ENCODE measurements around the gene OR14A2.
"Not testable (repeated sequence)": the region's sequence is repeated elsewhere in the genome, so short reads cannot be mapped to it uniquely, and the experiment has no call there.

OR14A2 gene

GRCh38 chr1:247748041-247748440, at the start of gene OR14A2:
Gene OR14A2 (minus strand): TSS chr1:247748141.
- Histone ChIP-seq H3K9me3 (ENCODE audit: low read length) (no peaks in the 10 kb centered on the region), H3K4me1 (ENCODE audit: insufficient read depth, low read length) (no peaks in the 10 kb centered on the region), H3K36me3 (ENCODE audit: insufficient read depth, low read length) (no peaks in the 10 kb centered on the region), H3K27me3 (ENCODE audit: insufficient read depth, low read length) (no peaks in the 10 kb centered on the region), H2AFZ (ENCODE audit: low read depth, low read length) (no peak within 1 kb of the TSS), H3K4me3 (ENCODE audit: low read length) (no peak within 1 kb of the TSS)

- H3K27me3 ChIP-seq (ENCODE audit: insufficient read depth, low read length) = no peaks in the 10 kb centered on the region
- no peaks in the 10 kb centered on the region for H3K36me3 ChIP-seq (ENCODE audit: insufficient read depth, low read length)
- H3K4me1 ChIP-seq (ENCODE audit: insufficient read depth, low read length) = no peaks in the 10 kb centered on the region
- no peak overlapping the region for H2AFZ ChIP-seq (ENCODE audit: low read depth, low read length)
- no peaks in the 10 kb centered on the region for H3K9me3 ChIP-seq (ENCODE audit: low read length)
- no peak overlapping the region for H3K4me3 ChIP-seq (ENCODE audit: low read length)
Observed at GRCh38 chr1:247797518-247797917, 49.6 kb upstream of the OR14A2 start.

GRCh38 chr1:247769603-247770002, 21.7 kb upstream of the OR14A2 start:
- Histone ChIP-seq H3K9me3 (ENCODE audit: low read length) (no peaks in the 10 kb centered on the region), H3K27me3 (ENCODE audit: insufficient read depth, low read length) (no peaks in the 10 kb centered on the region), H3K4me1 (ENCODE audit: insufficient read depth, low read length) (no peaks in the 10 kb centered on the region), H2AFZ (ENCODE audit: low read depth, low read length) (no peak overlapping the region), H3K4me3 (ENCODE audit: low read length) (no peak overlapping the region), H3K36me3 (ENCODE audit: insufficient read depth, low read length) (no peaks in the 10 kb centered on the region)

GRCh38 chr1:247760456-247760855, 12.5 kb upstream of the OR14A2 start, which contains the start of gene OR1C1:
Gene OR1C1 (minus strand): TSS chr1:247760556. CDS start chr1:247758406, 2,150 bp downstream.
- Histone ChIP-seq H3K36me3 (ENCODE audit: insufficient read depth, low read length) (no peaks in the 10 kb centered on the region), H3K4me1 (ENCODE audit: insufficient read depth, low read length) (no peaks in the 10 kb centered on the region), H3K27me3 (ENCODE audit: insufficient read depth, low read length) (no peaks in the 10 kb centered on the region), H2AFZ (ENCODE audit: low read depth, low read length) (no peak within 1 kb of the TSS), H3K4me3 (ENCODE audit: low read length) (no peak within 1 kb of the TSS), H3K9me3 (ENCODE audit: low read length) (no peaks in the 10 kb centered on the region)

- not testable (repeated sequence) for H2AFZ ChIP-seq (ENCODE audit: low read depth, low read length); H3K4me1 ChIP-seq (ENCODE audit: insufficient read depth, low read length); H3K9me3 ChIP-seq (ENCODE audit: low read length); H3K27me3 ChIP-seq (ENCODE audit: insufficient read depth, low read length); H3K4me3 ChIP-seq (ENCODE audit: low read length); H3K36me3 ChIP-seq (ENCODE audit: insufficient read depth, low read length)
Observed at GRCh38 chr1:247754311-247754710, 6.4 kb upstream of the OR14A2 start.

- Histone ChIP-seq H2AFZ (ENCODE audit: low read depth, low read length) (no peak overlapping the region), H3K9me3 (ENCODE audit: low read length) (no peaks in the 10 kb centered on the region), H3K27me3 (ENCODE audit: insufficient read depth, low read length) (no peaks in the 10 kb centered on the region), H3K4me1 (ENCODE audit: insufficient read depth, low read length) (no peaks in the 10 kb centered on the region), H3K36me3 (ENCODE audit: insufficient read depth, low read length) (no peaks in the 10 kb centered on the region), H3K4me3 (ENCODE audit: low read length) (no peak overlapping the region)
Observed at GRCh38 chr1:247749870-247750269, 1.9 kb upstream of the OR14A2 start.

GRCh38 chr1:247747616-247748015, 325 bp downstream of the OR14A2 start:
- Histone ChIP-seq H3K4me1 (ENCODE audit: insufficient read depth, low read length) (no peaks in the 10 kb centered on the region), H3K4me3 (ENCODE audit: low read length) (no peak overlapping the region), H3K36me3 (ENCODE audit: insufficient read depth, low read length) (no peaks in the 10 kb centered on the region), H3K9me3 (ENCODE audit: low read length) (no peaks in the 10 kb centered on the region), H2AFZ (ENCODE audit: low read depth, low read length) (no peak overlapping the region), H3K27me3 (ENCODE audit: insufficient read depth, low read length) (no peaks in the 10 kb centered on the region)

- H3K9me3 ChIP-seq (ENCODE audit: low read length) = no peaks in the 10 kb centered on the region
Observed at GRCh38 chr1:247746391-247746935, 1.5 kb downstream of the OR14A2 start.

GRCh38 chr1:247742215-247742760, 5.7 kb downstream of the OR14A2 start:
- H3K4me3 ChIP-seq (ENCODE audit: low read length); H2AFZ ChIP-seq (ENCODE audit: low read depth, low read length); H3K27me3 ChIP-seq (ENCODE audit: insufficient read depth, low read length); H3K9me3 ChIP-seq (ENCODE audit: low read length); H3K4me1 ChIP-seq (ENCODE audit: insufficient read depth, low read length); H3K36me3 ChIP-seq (ENCODE audit: insufficient read depth, low read length): not testable (repeated sequence)

More at GRCh38 chr1:247746391-247746935, 1.5 kb downstream of the OR14A2 start:
- H2AFZ ChIP-seq (ENCODE audit: low read depth, low read length) = no peak overlapping the region
- no peaks in the 10 kb centered on the region for H3K36me3 ChIP-seq (ENCODE audit: insufficient read depth, low read length)
- H3K4me3 ChIP-seq (ENCODE audit: low read length) = no peak overlapping the region
- no peaks in the 10 kb centered on the region for H3K27me3 ChIP-seq (ENCODE audit: insufficient read depth, low read length)
- H3K4me1 ChIP-seq (ENCODE audit: insufficient read depth, low read length) = no peaks in the 10 kb centered on the region

- Histone ChIP-seq H3K4me1 (ENCODE audit: insufficient read depth, low read length) (no peaks in the 10 kb centered on the region), H3K4me3 (ENCODE audit: low read length) (no peak overlapping the region), H3K9me3 (ENCODE audit: low read length) (no peaks in the 10 kb centered on the region), H3K27me3 (ENCODE audit: insufficient read depth, low read length) (no peaks in the 10 kb centered on the region), H2AFZ (ENCODE audit: low read depth, low read length) (no peak overlapping the region), H3K36me3 (ENCODE audit: insufficient read depth, low read length) (no peaks in the 10 kb centered on the region)
Observed at GRCh38 chr1:247741756-247742155, 6.2 kb downstream of the OR14A2 start.

GRCh38 chr1:247740721-247741120, 7.2 kb downstream of the OR14A2 start:
- no peaks in the 10 kb centered on the region for H3K27me3 ChIP-seq (ENCODE audit: insufficient read depth, low read length)
- no peak overlapping the region for H3K4me3 ChIP-seq (ENCODE audit: low read length)
- no peaks in the 10 kb centered on the region for H3K9me3 ChIP-seq (ENCODE audit: low read length)
- no peaks in the 10 kb centered on the region for H3K36me3 ChIP-seq (ENCODE audit: insufficient read depth, low read length)
- no peak overlapping the region for H2AFZ ChIP-seq (ENCODE audit: low read depth, low read length)
- H3K4me1 ChIP-seq (ENCODE audit: insufficient read depth, low read length) = no peaks in the 10 kb centered on the region

- H3K4me1 ChIP-seq (ENCODE audit: insufficient read depth, low read length) = no peaks in the 10 kb centered on the region
- H2AFZ ChIP-seq (ENCODE audit: low read depth, low read length) = no peak within 1 kb of the TSS
- H3K9me3 ChIP-seq (ENCODE audit: low read length) = no peaks in the 10 kb centered on the region
- H3K36me3 ChIP-seq (ENCODE audit: insufficient read depth, low read length) = no peaks in the 10 kb centered on the region
- H3K4me3 ChIP-seq (ENCODE audit: low read length) = no peak within 1 kb of the TSS
- no peaks in the 10 kb centered on the region for H3K27me3 ChIP-seq (ENCODE audit: insufficient read depth, low read length)
Observed at GRCh38 chr1:247738315-247738714, 9.6 kb downstream of the OR14A2 start, which contains the start of gene OR14K1. Gene OR14K1 (plus strand): TSS chr1:247738615. CDS start chr1:247738615, 0 bp downstream.

- Histone ChIP-seq H3K4me1 (ENCODE audit: insufficient read depth, low read length) (no peaks in the 10 kb centered on the region), H3K4me3 (ENCODE audit: low read length) (no peak overlapping the region), H2AFZ (ENCODE audit: low read depth, low read length) (no peak overlapping the region), H3K9me3 (ENCODE audit: low read length) (no peaks in the 10 kb centered on the region), H3K27me3 (ENCODE audit: insufficient read depth, low read length) (no peaks in the 10 kb centered on the region), H3K36me3 (ENCODE audit: insufficient read depth, low read length) (no peaks in the 10 kb centered on the region)
Observed at GRCh38 chr1:247721222-247721621, 26.7 kb downstream of the OR14A2 start.

GRCh38 chr1:247716546-247716945, 31.4 kb downstream of the OR14A2 start, which contains the start of gene OR6F1:
Gene OR6F1 (minus strand): TSS chr1:247716646. CDS start chr1:247712755, 3,891 bp downstream.
- H3K9me3 ChIP-seq (ENCODE audit: low read length) = no peaks in the 10 kb centered on the region

More at GRCh38 chr1:247716546-247716945, 31.4 kb downstream of the OR14A2 start, which contains the start of gene OR6F1:
- Histone ChIP-seq H3K36me3 (ENCODE audit: insufficient read depth, low read length) (no peaks in the 10 kb centered on the region), H3K4me1 (ENCODE audit: insufficient read depth, low read length) (no peaks in the 10 kb centered on the region), H3K4me3 (ENCODE audit: low read length) (no peak within 1 kb of the TSS), H2AFZ (ENCODE audit: low read depth, low read length) (no peak within 1 kb of the TSS), H3K27me3 (ENCODE audit: insufficient read depth, low read length) (no peaks in the 10 kb centered on the region)

Data from neuron (in vitro differentiated cells).